HG02870 (cell line): ENCODE data around the gene MADD.
"Not testable (repeated sequence)": the region's sequence is repeated elsewhere in the genome, so short reads cannot be mapped to it uniquely, and the experiment has no call there.

ENCODE experiments used
- ATAC-seq: cut with Tn5 transposase; IDR thresholded peaks from one replicate; pipeline ENCODE4 v1.9.1; 2021; ENCODE audit warnings: mild to moderate bottlenecking, moderate library complexity; ENCODE audit not compliant: unreplicated experiment

The MADD gene

GRCh38 chr11:47272706-47273105 lies 2.8 kb downstream of the MADD start:
- ATAC-seq, result no peak

- no peak for ATAC-seq
Observed at GRCh38 chr11:47274495-47275235, 4.7 kb downstream of the MADD start.

DNA sequence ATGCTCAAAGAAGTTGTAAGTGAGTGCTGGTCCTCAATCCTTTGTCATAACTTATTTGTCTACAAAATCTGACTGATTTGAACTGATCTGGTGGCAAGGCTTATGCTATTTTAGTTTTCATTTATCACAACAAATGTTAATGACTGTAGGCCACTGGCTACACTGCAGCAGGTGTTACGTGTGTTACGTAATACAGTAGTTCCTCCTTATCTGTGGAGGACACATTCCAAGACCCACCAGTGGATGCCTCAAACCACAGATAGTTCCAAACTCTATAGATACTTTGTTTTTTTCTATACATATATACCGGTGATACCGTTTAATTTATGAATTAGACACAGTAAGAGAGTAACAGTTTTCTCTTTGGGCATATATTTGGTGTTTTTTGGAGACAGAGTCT lies 7.0 kb downstream of the MADD start:
- no peak for ATAC-seq

- no peak for ATAC-seq
Observed at GRCh38 chr11:47278058-47278457, 8.1 kb downstream of the MADD start.

DNA sequence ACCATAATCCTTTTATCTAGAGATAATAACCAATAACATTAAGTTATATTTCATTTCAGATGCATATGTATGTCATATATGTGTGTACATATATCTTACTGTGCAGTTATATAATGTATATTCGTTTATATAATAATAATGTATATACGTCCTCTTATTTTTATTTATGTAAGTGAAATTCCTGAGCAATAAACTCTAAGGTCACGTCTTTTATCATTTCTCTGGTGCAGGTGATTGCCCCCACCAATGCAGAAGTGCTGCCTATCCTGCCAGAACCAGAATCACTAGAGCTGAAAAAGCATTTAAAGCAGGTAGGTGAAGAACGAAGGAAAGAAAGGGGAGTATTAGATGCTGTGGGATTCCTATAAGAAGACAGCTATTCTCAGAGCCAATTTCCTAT lies 8.8 kb downstream of the MADD start:
- no peak for ATAC-seq

- no peak for ATAC-seq
Observed at GRCh38 chr11:47280099-47280498, 10.2 kb downstream of the MADD start.

DNA sequence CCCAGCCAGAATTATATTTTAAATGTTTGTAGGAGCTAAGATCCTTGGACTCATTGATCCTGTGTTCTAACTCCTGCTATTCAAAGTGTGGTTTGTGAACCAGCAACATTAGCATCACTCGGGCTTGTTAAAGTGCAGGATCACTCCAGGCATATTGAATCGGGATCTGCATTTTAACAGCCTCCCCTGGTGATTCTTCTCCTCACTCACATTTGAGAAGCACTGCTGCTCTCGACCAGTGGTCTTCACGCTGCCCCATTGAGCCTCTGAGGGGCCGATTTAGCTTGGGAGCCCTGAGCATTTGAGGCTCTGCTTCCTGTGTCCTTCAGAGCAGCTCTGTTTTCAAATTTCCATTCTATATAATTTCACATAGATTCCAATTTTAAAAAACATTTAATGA lies 10.9 kb downstream of the MADD start:
- no peak for ATAC-seq

DNA sequence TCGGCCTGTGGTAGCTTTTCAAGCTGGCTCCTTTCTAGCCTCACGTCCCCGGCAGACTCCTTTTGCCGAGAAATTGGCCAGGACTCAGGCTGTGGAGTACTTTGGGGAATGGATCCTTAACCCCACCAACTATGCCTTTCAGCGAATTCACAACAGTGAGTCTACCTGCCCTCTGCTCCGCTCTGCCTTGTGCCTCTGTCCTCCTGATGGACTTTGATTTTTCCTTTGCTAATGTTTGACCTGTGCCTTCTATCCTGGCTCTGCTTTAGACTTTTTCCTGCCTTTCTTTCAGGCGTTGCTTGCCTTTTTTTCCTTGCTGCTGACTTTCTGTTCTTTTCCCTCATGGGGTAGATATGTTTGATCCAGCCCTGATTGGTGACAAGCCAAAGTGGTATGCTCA lies 12.5 kb downstream of the MADD start:
- ATAC-seq, result no peak

- ATAC-seq, result no peak
Observed at GRCh38 chr11:47284151-47284550, 14.2 kb downstream of the MADD start.

GRCh38 chr11:47285969-47286770 lies 16.2 kb downstream of the MADD start:
- no peak for ATAC-seq

GRCh38 chr11:47288066-47288465 lies 18.1 kb downstream of the MADD start:
- no peak for ATAC-seq

DNA sequence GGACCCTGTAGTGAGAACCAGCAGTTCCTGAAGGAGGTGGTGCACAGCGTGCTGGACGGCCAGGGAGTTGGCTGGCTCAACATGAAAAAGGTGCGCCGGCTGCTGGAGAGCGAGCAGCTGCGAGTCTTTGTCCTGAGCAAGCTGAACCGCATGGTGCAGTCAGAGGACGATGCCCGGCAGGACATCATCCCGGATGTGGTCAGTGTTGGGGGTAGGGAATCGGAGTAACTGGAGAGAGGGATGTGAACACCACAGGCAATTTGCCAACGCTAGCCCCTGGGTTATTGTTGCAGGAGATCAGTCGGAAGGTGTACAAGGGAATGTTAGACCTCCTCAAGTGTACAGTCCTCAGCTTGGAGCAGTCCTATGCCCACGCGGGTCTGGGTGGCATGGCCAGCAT lies 19.9 kb downstream of the MADD start:
- no peak for ATAC-seq

- ATAC-seq, result no peak
Observed at GRCh38 chr11:47295385-47295784, 25.5 kb downstream of the MADD start.

DNA sequence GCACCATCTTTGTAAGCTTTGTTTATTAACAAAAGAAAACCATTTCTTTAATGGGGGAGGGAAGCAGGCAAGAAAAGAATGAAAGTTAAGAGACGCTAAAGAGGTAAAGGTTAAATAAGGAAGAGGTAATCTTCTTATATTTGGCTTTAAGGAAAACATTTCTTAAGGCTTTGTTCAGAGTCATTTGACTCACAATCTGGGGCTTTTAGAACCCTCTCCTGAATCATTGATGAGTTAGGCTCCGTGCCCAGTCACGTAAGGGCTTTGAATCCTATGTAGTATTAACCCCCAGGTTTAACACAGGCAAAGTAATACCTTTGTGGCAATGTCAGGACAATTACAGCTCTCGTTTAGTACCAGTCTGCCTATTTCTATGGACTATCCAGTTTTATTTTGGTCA lies 26.1 kb downstream of the MADD start:
- ATAC-seq, result no peak

- ATAC-seq, result no peak
Observed at GRCh38 chr11:47299078-47299477, 29.1 kb downstream of the MADD start.

DNA sequence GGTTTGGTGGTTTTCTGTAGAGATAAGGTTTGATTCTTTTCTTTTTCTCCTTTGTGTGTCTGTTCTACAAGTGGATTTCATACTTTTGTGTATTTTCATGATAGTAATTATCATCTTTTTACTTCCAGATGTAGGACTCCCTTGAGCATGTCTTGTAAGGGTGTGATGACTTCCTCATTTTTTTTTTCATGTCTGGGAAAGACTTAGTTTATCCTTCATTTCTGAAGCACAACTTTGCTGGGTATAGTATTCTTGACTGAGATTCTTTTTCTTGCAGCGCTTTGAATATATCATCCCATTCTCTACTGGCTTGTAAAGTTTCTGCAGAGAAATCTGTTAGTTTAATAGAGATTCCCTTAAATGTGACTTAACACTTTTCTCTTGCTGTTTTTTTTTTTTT lies 32.9 kb downstream of the MADD start:
- ATAC-seq, result no peak

- no peak for ATAC-seq
Observed at GRCh38 chr11:47305734-47306483, 36.0 kb downstream of the MADD start.

GRCh38 chr11:47306484-47306844 lies 36.5 kb downstream of the MADD start:
- ATAC-seq, result no peak

DNA sequence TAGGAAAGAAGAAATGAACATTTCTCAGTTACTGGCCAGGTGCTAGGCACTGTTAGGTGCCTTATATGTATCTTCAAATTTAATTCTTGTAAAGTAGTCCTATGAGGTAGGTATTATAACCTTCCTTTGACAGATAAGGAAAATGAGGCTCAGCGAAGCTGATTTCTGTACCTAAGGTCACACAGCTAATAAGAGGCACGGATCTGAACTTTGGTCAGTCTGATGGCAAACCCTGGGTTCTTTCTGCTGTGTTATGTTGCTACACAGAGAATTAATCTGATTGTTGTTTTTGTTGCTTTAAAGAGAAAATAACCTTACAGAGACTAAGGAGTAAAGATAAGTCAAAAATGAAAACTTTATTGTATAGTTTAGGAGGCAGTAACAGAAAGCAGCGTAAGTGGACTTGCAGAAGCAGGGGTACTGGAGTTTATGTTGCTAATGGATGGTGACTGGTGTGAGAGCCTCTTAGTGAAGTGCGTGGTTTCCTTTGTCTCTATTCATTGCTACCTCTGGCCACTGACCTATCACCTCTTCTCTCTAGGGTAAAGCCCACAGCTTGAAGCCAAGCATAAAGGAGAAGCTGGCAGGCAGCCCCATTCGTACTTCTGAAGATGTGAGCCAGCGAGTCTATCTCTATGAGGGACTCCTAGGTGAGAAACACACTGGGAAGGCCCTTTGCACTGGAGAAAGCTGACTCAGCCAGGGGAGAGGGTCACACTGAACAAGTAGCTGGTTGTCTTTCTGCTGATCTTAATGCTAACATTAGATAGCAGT lies 38.3 kb downstream of the MADD start:
- ATAC-seq, result no peak

DNA sequence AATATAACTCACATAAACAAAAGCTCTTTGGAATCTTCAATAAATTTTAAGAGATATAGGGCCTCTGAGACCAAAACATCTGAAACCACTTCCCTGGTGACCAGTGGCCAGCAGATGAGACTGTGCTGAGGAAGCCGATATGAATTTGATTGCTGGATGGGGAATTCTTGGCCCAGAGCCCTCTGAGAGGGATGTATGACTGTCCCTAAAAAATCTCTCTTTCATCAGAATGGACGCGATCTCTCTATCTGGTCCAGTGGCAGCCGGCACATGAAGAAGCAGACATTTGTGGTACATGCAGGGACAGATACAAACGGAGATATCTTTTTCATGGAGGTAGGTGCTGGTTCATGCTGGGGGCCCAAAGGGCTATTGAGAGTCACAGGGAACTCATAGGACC lies 45.1 kb downstream of the MADD start:
- ATAC-seq, result no peak

- not testable (repeated sequence) for ATAC-seq
Observed at GRCh38 chr11:47316501-47316900, 46.6 kb downstream of the MADD start.
